K562 (cell line): ENCODE results near the gene MIP. TPM values are rescaled to one million over a fixed set of nuclear protein-coding genes. Genes with fewer than 3 reads are reported as not detected.

ENCODE experiments used
- AFF1 ChIP-seq, 2 experiments: fragments of 450-650 bp; IDR thresholded peaks; 2 replicates each; pipeline ENCODE4 v1.6.1; 2018; ENCODE audit warnings: mild to moderate bottlenecking in 2 of 2, low read depth in 1 of 2; ENCODE audit not compliant: partially characterized antibody in 2 of 2
- ARNT ChIP-seq, 2 experiments: fragments of 450-650 bp; IDR thresholded peaks; 2 replicates each; pipeline ENCODE4 v1.6.1; 2016; ENCODE audit warnings: mild to moderate bottlenecking in 1 of 2
- EP400 ChIP-seq: fragments of 450-650 bp; IDR thresholded peaks from 2 replicates; pipeline ENCODE4 v1.6.1; 2017; ENCODE audit warnings: antibody characterized with exemption, mild to moderate bottlenecking, moderate library complexity
- ERF ChIP-seq: fragments of 450-650 bp; formaldehyde crosslinking; IDR thresholded peaks from 2 replicates; pipeline ENCODE4 v1.4.0; 2020; ENCODE audit warnings: mild to moderate bottlenecking, mixed read lengths
- FOXK2 ChIP-seq, 2 experiments: fragments of 450-650 bp; IDR thresholded peaks in 1 of 2; conservative IDR thresholded peaks in 1 of 2; 2 replicates each; pipeline ENCODE4 v1.6.1; 2016; ENCODE audit warnings: low read depth in 2 of 2, mild to moderate bottlenecking in 1 of 2
- HEY1 ChIP-seq: fragments of 250-450 bp; sonication (Bioruptor Pico); IDR thresholded peaks from 2 replicates; pipeline ENCODE4 v1.5.0; 2020; ENCODE audit warnings: mild to moderate bottlenecking, moderate library complexity, borderline replicate concordance
- KDM5B ChIP-seq: fragments of 200-600 bp; sonication (generic); IDR thresholded peaks from 2 replicates; pipeline ENCODE4 v1.6.1; 2012; ENCODE audit warnings: low read depth, mild to moderate bottlenecking, moderate library complexity, low read length, control low read depth, inconsistent platforms; ENCODE audit not compliant: insufficient replicate concordance
- MED1 ChIP-seq: sonication (generic); formaldehyde crosslinking; IDR thresholded peaks from 2 replicates; pipeline ENCODE4 v1.8.1; 2023; ENCODE audit warnings: missing genetic modification reagents, borderline replicate concordance
- NR3C1 ChIP-seq: sonication (generic); formaldehyde crosslinking; IDR thresholded peaks from 2 replicates; pipeline ENCODE4 v1.8.1; 2022; ENCODE audit warnings: missing genetic modification reagents
- RBBP5 ChIP-seq: fragments of 200-600 bp; sonication (generic); IDR thresholded peaks from 2 replicates; pipeline ENCODE4 v1.6.1; 2012; ENCODE audit warnings: borderline replicate concordance, mild to moderate bottlenecking, low read length, control low read depth, inconsistent platforms; ENCODE audit not compliant: insufficient read depth, poor library complexity, severe bottlenecking
- RNF2 ChIP-seq: sonication (generic); IDR thresholded peaks from 2 replicates; pipeline ENCODE4 v1.6.1; 2016
- SIN3A ChIP-seq, 2 experiments: fragments of 150-350 bp in 1 of 2; IDR thresholded peaks; 2 replicates each; pipeline ENCODE4 v1.6.1; 2011 to 2016; ENCODE audit warnings: borderline replicate concordance in 2 of 2, low read depth in 2 of 2, low read length in 2 of 2, mild to moderate bottlenecking in 2 of 2, moderate library complexity in 2 of 2; ENCODE audit not compliant: control insufficient read depth in 1 of 2
- TAF15 ChIP-seq: fragments of 200-400 bp; formaldehyde crosslinking; IDR thresholded peaks from 2 replicates; pipeline ENCODE4 v1.6.1; 2017; ENCODE audit warnings: mild to moderate bottlenecking, low read depth, low read length, moderate library complexity
- TBL1XR1 ChIP-seq, 2 experiments: IDR thresholded peaks; 2 replicates each; pipeline ENCODE4 v1.6.1; 2012; ENCODE audit warnings: improper control_type of control experiment in 2 of 2, low read length in 2 of 2, mild to moderate bottlenecking in 1 of 2
- TSC22D4 ChIP-seq: fragments of 450-650 bp; IDR thresholded peaks from 2 replicates; pipeline ENCODE4 v1.6.1; 2016; ENCODE audit warnings: missing genetic modification characterization, missing biosample characterization, control low read depth
- ZNF146 ChIP-seq: IDR thresholded peaks from one replicate; pipeline ENCODE4 v1.6.1; 2018; ENCODE audit warnings: missing compliant biosample characterization; ENCODE audit not compliant: unreplicated experiment
- ZNF3 ChIP-seq: fragments of 250-450 bp; sonication (Bioruptor Pico); IDR thresholded peaks from 2 replicates; pipeline ENCODE4 v1.5.0; 2021; ENCODE audit warnings: mild to moderate bottlenecking, moderate library complexity
- polyA plus RNA-seq, 8 experiments: library from polyadenylated mRNA; depleted of rRNA in 4 of 8; stranded (reverse) in 5 of 8; unstranded in 3 of 8; fragments of >200 nt; fragmentation: Nextera tagmentation in 2 of 8; fragmentation: Illumina TruSeq in 1 of 8; extraction: Ambion mirVana in 2 of 8; extraction: Trizol in 1 of 8; gene quantifications; 2 replicates each; pipeline versions ENCODE4 v1.2.1 to v1.2.3, GENCODE V29; 2011 to 2014; ENCODE audit warnings: inconsistent platforms in 1 of 8, missing spikeins in 1 of 8
- total RNA-seq, 7 experiments: library from RNA; depleted of rRNA in 6 of 7; stranded (reverse); fragments of >200 nt in 6 of 7; fragmentation: Illumina TruSeq in 2 of 7; extraction: Trizol in 2 of 7; gene quantifications; 2 replicates each; pipeline versions ENCODE4 v1.2.1 to v1.2.3, GENCODE V29; 2011 to 2021; ENCODE audit warnings: low replicate concordance in 1 of 7
- TF ChIP-seq, protein P1 (sequence below), 2 experiments: fragments of 450-650 bp in 1 of 2; sonication (generic) in 1 of 2; formaldehyde crosslinking in 1 of 2; IDR thresholded peaks in 1 of 2; conservative IDR thresholded peaks in 1 of 2; 2 replicates each; pipeline versions ENCODE4 v1.6.1 to v1.8.1; 2016 to 2023; ENCODE audit warnings: mild to moderate bottlenecking in 2 of 2, moderate library complexity in 2 of 2, inconsistent platforms in 1 of 2, missing genetic modification reagents in 1 of 2
- TF ChIP-seq, protein P2 (sequence below): sonication (generic); formaldehyde crosslinking; IDR thresholded peaks from 2 replicates; pipeline ENCODE4 v1.8.1; 2023; ENCODE audit warnings: mild to moderate bottlenecking, missing genetic modification reagents

Gene MIP
- total and polyA plus RNA-seq, 9 of the 15 experiments (the other 6 are each of a cell fraction or from before 2014, with no cell fraction given) = 0.09 to 0.36 (median 0.19) TPM; not detected in 5

- TF ChIP-seq HEY1 (CRISPR knock-in tag) (no peak), AFF1 (IDR thresholded peaks at IDR 0.05; ENCODE audit: low read depth in 1 of 2, partially characterized antibody in 2 of 2) (peak in 1 of 2 experiments; percentile 60), ARNT (IDR thresholded peaks at IDR 0.05) (peak in 1 of 2 experiments; percentile 79; a peak in 1 of 4 replicates), TBL1XR1 (IDR thresholded peaks at IDR 0.05; ENCODE audit: low read length in 2 of 2) (peak in 1 of 2 experiments; percentile 59; a peak in 1 of 4 replicates), EP400 (peak; percentile 73), NR3C1 (CRISPR knock-in tag) (no peak), TAF15 (no peak), RNF2 (peak; percentile 70), TSC22D4 (no peak), ZNF3 (CRISPR knock-in tag) (no peak), ERF (CRISPR knock-in tag) (no peak), RBBP5 (peak; percentile 66), MED1 (no peak), SIN3A (IDR thresholded peaks at IDR 0.05; ENCODE audit: borderline replicate concordance in 2 of 2, control insufficient read depth in 1 of 2, low read depth in 2 of 2, low read length in 2 of 2) (no peak), FOXK2 (conservative IDR thresholded peaks at IDR 0.05 in 1 of 2, IDR thresholded peaks at IDR 0.05 in 1 of 2; ENCODE audit: low read depth in 2 of 2) (peak; percentile 64 to 72), ZNF146 (CRISPR knock-in tag) (no peak), KDM5B (peak; percentile 50)
- TF ChIP-seq, protein P1, sequence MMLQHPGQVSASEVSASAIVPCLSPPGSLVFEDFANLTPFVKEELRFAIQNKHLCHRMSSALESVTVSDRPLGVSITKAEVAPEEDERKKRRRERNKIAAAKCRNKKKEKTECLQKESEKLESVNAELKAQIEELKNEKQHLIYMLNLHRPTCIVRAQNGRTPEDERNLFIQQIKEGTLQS (IDR thresholded peaks at IDR 0.05) = peak; percentile 53
- TF ChIP-seq, protein P1 (CRISPR knock-in tag; conservative IDR thresholded peaks at IDR 0.05) = no peak
- TF ChIP-seq, protein P2, sequence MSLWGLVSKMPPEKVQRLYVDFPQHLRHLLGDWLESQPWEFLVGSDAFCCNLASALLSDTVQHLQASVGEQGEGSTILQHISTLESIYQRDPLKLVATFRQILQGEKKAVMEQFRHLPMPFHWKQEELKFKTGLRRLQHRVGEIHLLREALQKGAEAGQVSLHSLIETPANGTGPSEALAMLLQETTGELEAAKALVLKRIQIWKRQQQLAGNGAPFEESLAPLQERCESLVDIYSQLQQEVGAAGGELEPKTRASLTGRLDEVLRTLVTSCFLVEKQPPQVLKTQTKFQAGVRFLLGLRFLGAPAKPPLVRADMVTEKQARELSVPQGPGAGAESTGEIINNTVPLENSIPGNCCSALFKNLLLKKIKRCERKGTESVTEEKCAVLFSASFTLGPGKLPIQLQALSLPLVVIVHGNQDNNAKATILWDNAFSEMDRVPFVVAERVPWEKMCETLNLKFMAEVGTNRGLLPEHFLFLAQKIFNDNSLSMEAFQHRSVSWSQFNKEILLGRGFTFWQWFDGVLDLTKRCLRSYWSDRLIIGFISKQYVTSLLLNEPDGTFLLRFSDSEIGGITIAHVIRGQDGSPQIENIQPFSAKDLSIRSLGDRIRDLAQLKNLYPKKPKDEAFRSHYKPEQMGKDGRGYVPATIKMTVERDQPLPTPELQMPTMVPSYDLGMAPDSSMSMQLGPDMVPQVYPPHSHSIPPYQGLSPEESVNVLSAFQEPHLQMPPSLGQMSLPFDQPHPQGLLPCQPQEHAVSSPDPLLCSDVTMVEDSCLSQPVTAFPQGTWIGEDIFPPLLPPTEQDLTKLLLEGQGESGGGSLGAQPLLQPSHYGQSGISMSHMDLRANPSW (CRISPR knock-in tag) = no peak
Measured at GRCh38 chr12:56437430-56438176, 16.9 kb downstream of the MIP start (continued).
